K562 (cell line): ENCODE measurements around the gene PSME1. TPM values are rescaled to one million over a fixed set of nuclear protein-coding genes. Genes with fewer than 3 reads are reported as not detected.

Source experiments
- ATAC-seq: fragments of 200-7000 bp; cut with Tn5 transposase; 3 replicates; pipeline ENCODE4 v1.9.1; 2020; ENCODE audit warnings: moderate library complexity
- BruUV-seq: library from RNA; stranded (reverse); fragments of 400-500 nt; replicated peaks from 2 replicates; lab custom pipeline; 2021; lab: Mats Ljungman, UMichigan
- CTCF ChIA-PET: fragments of 300-600 bp; formaldehyde crosslinking; extraction: SDS; loops from one replicate; lab custom pipeline; 2021; ENCODE audit warnings: low intra/inter-chr PET ratio; lab: Yijun Ruan, JAX
- POLR2A ChIA-PET: fragments of 300-600, 350-650 bp; sonication (Branson Sonifier 250); formaldehyde crosslinking; extraction: SDS; loops from one replicate; lab custom pipeline; 2021; ENCODE audit warnings: antibody characterized with exemption, inconsistent platforms; lab: Yijun Ruan, JAX
- DNase-seq, 4 experiments: peaks; one replicate each; pipeline versions ENCODE4 v3.0.0 to v3.0.0-alpha.2; 2011 to 2018; ENCODE audit warnings: low spot score in 3 of 4, mixed read lengths in 3 of 4; ENCODE audit errors: extremely low read depth in 1 of 4
- FAIRE-seq: peaks from 2 replicates; lab custom pipeline; 2011; peaks lifted over from hg19 to GRCh38; lab: Jason Lieb, UNC
- H2AFZ ChIP-seq: 2 replicates; pipeline ENCODE4 v1.6.0; 2011; ENCODE audit warnings: low read depth, low read length, control low read depth, inconsistent platforms
- H3K27ac ChIP-seq: fragments of 200-600 bp; 3 replicates; pipeline ENCODE4 v1.8.0; 2011; ENCODE audit warnings: low read depth, mild to moderate bottlenecking, control low read depth, inconsistent platforms, low read length, moderate library complexity, mixed read lengths; ENCODE audit errors: extremely low read depth
- H3K27me3 ChIP-seq, 2 experiments: fragments of 300-600 bp in 1 of 2; 2 replicates in 1 of 2; 3 replicates in 1 of 2; pipeline versions ENCODE4 v1.6.0 to v1.8.0; 2011; ENCODE audit warnings: inconsistent platforms in 2 of 2, low read length in 2 of 2, mild to moderate bottlenecking in 1 of 2, mixed read lengths in 1 of 2, moderate library complexity in 1 of 2; ENCODE audit not compliant: control insufficient read depth in 2 of 2, insufficient read depth in 2 of 2
- H3K36me3 ChIP-seq: fragments of 300-600 bp; 3 replicates; pipeline ENCODE4 v1.8.0; 2011; ENCODE audit warnings: mild to moderate bottlenecking, low read length, inconsistent platforms; ENCODE audit not compliant: control insufficient read depth, insufficient read depth
- H3K4me1 ChIP-seq, 2 experiments: fragments of 200-600 bp in 1 of 2; replicated peaks in 1 of 2; 2 replicates in 1 of 2; 3 replicates in 1 of 2; pipeline versions ENCODE4 v1.5.1 to v1.8.0; 2011; ENCODE audit warnings: inconsistent platforms in 2 of 2, low read length in 2 of 2, mild to moderate bottlenecking in 1 of 2, mixed read lengths in 1 of 2, moderate library complexity in 1 of 2; ENCODE audit not compliant: control insufficient read depth in 2 of 2, insufficient read depth in 2 of 2
- H3K4me2 ChIP-seq: 2 replicates; pipeline ENCODE4 v1.6.1; 2011; ENCODE audit warnings: low read length, control low read depth, inconsistent platforms, mixed read lengths; ENCODE audit not compliant: insufficient read depth
- H3K4me3 ChIP-seq: fragments of 200-600 bp; sonication (generic), shearing (Covaris generic); 2 replicates; pipeline ENCODE4 v1.5.1; 2016; ENCODE audit warnings: control low read depth, inconsistent platforms
- H3K79me2 ChIP-seq: fragments of 200-600 bp; 3 replicates; pipeline ENCODE4 v1.8.0; 2011; ENCODE audit warnings: low read length, inconsistent platforms; ENCODE audit not compliant: control insufficient read depth, insufficient read depth
- H3K9ac ChIP-seq, 2 experiments: 2 replicates each; pipeline versions ENCODE4 v1.6.0 to v1.6.1; 2011; ENCODE audit warnings: low read depth in 2 of 2, low read length in 2 of 2, control low read depth in 1 of 2, inconsistent platforms in 1 of 2, mild to moderate bottlenecking in 1 of 2, mixed read lengths in 1 of 2; ENCODE audit not compliant: insufficient read depth in 1 of 2
- H3K9me1 ChIP-seq: one replicate; pipeline ENCODE4 v1.6.0; 2011; ENCODE audit warnings: inconsistent platforms, mild to moderate bottlenecking, low read length, moderate library complexity; ENCODE audit not compliant: control insufficient read depth, insufficient read depth
- H3K9me3 ChIP-seq: replicated peaks from 2 replicates; pipeline ENCODE4 v1.5.1; 2011; ENCODE audit warnings: low read depth, low read length, inconsistent platforms; ENCODE audit not compliant: control insufficient read depth, insufficient read depth
- H4K20me1 ChIP-seq: replicated peaks from 2 replicates; pipeline ENCODE4 v1.6.1; 2011; ENCODE audit warnings: low read length, inconsistent platforms, mixed read lengths; ENCODE audit not compliant: control insufficient read depth, insufficient read depth
- CBX3 ChIP-seq, 2 experiments: IDR thresholded peaks; 1 replicate in 1 of 2; 2 replicates in 1 of 2; pipeline ENCODE4 v1.6.1; 2012; ENCODE audit warnings: inconsistent platforms in 2 of 2, low read length in 2 of 2, borderline replicate concordance in 1 of 2, control low read depth in 1 of 2
- DDX20 ChIP-seq: fragments of 450-650 bp; IDR thresholded peaks from 2 replicates; pipeline ENCODE4 v1.6.1; 2016; ENCODE audit warnings: missing genetic modification characterization, low read depth, mild to moderate bottlenecking, missing compliant biosample characterization, moderate library complexity
- DNMT1 ChIP-seq: fragments of 450-650 bp; IDR thresholded peaks from 2 replicates; pipeline ENCODE4 v1.6.1; 2016; ENCODE audit warnings: antibody characterized with exemption, mild to moderate bottlenecking
- GABPB1 ChIP-seq: sonication (generic); formaldehyde crosslinking; IDR thresholded peaks from 2 replicates; pipeline ENCODE4 v1.8.0; 2022; ENCODE audit warnings: mild to moderate bottlenecking, missing genetic modification reagents
- HDAC6 ChIP-seq: IDR thresholded peaks from 2 replicates; pipeline ENCODE4 v1.6.1; 2012; ENCODE audit warnings: low read depth, mild to moderate bottlenecking, control low read depth, inconsistent platforms, low read length, moderate library complexity
- HLTF ChIP-seq: fragments of 450-650 bp; IDR thresholded peaks from 2 replicates; pipeline ENCODE4 v1.6.1; 2016
- HMG20B ChIP-seq: fragments of 250-450 bp; sonication (Bioruptor Pico); IDR thresholded peaks from 2 replicates; pipeline ENCODE4 v1.5.0; 2021; ENCODE audit warnings: mild to moderate bottlenecking
- IRF1 ChIP-seq: sonication (generic); formaldehyde crosslinking; IDR thresholded peaks from 2 replicates; pipeline ENCODE4 v1.8.0; 2022; ENCODE audit warnings: missing genetic modification reagents, mild to moderate bottlenecking, borderline replicate concordance
- LARP7 ChIP-seq: fragments of 450-650 bp; IDR thresholded peaks from 2 replicates; pipeline ENCODE4 v1.6.1; 2016
- NFIX ChIP-seq: fragments of 250-450 bp; sonication (Bioruptor Pico); IDR thresholded peaks from 2 replicates; pipeline ENCODE4 v1.4.0; 2020; ENCODE audit warnings: low read depth, mild to moderate bottlenecking, moderate library complexity
- NKRF ChIP-seq: fragments of 450-650 bp; IDR thresholded peaks from 2 replicates; pipeline ENCODE4 v1.6.1; 2016; ENCODE audit warnings: borderline replicate concordance
- RNF219 ChIP-seq: fragments of 250-450 bp; sonication (Bioruptor Pico); IDR thresholded peaks from 2 replicates; pipeline ENCODE4 v1.5.0; 2022; ENCODE audit warnings: mild to moderate bottlenecking
- SMAD4 ChIP-seq: fragments of 250-450 bp; sonication (Bioruptor Pico); conservative IDR thresholded peaks from 2 replicates; pipeline ENCODE4 v1.8.0; 2021; ENCODE audit warnings: inconsistent platforms, mild to moderate bottlenecking, moderate library complexity
- SMC3 ChIP-seq: conservative IDR thresholded peaks from 2 replicates; pipeline ENCODE4 v1.6.1; 2011; ENCODE audit warnings: low read depth, low read length, improper control_type of control experiment; ENCODE audit not compliant: insufficient read depth
- SREBF1 ChIP-seq: fragments of 150-350 bp; IDR thresholded peaks from 2 replicates; pipeline ENCODE4 v1.6.1; 2014; ENCODE audit warnings: antibody characterized with exemption, low read depth, low read length, borderline replicate concordance
- TEAD2 ChIP-seq: fragments of 450-650 bp; IDR thresholded peaks from 2 replicates; pipeline ENCODE4 v1.6.1; 2016; ENCODE audit warnings: missing genetic modification characterization, control low read depth, missing compliant biosample characterization
- TFAM ChIP-seq: fragments of 250-450 bp; sonication (Bioruptor Pico); conservative IDR thresholded peaks from 2 replicates; pipeline ENCODE4 v1.5.0; 2021; ENCODE audit warnings: mild to moderate bottlenecking, moderate library complexity
- ZKSCAN8 ChIP-seq: fragments of 200-800 bp; sonication (Bioruptor generic); IDR thresholded peaks from 2 replicates; pipeline ENCODE4 v1.6.1; 2016; ENCODE audit warnings: missing genetic modification characterization, missing compliant biosample characterization
- ZNF76 ChIP-seq: fragments of 250-450 bp; sonication (Bioruptor Pico); IDR thresholded peaks from 2 replicates; pipeline ENCODE4 v1.4.0; 2020; ENCODE audit warnings: mild to moderate bottlenecking, moderate library complexity, borderline replicate concordance
- WGBS: fragments of 100-300 bp; shearing (Covaris generic); methylation state at CpG from one replicate; pipeline ENCODE4 v1.1.6; 2016; ENCODE audit warnings: low coverage, mixed read lengths; ENCODE audit not compliant: insufficient coverage; ENCODE audit errors: missing lambda C conversion rate; 5-methylcytosine and 5-hydroxymethylcytosine counted together
- in situ Hi-C: fragments of 300-500 bp; cut with MboI; formaldehyde crosslinking; loops from 4 replicates; pipeline ENCODE4 v1.15.0; 2018; ENCODE audit warnings: inconsistent platforms, mixed read lengths
- intact Hi-C: fragments of 100-400 bp; cut with micrococcal nuclease; formaldehyde crosslinking; loops from 2 replicates; pipeline ENCODE4 v1.14.2; 2022
- polyA plus RNA-seq, 8 experiments: library from polyadenylated mRNA; depleted of rRNA in 4 of 8; stranded (reverse) in 5 of 8; unstranded in 3 of 8; fragments of >200 nt; fragmentation: Nextera tagmentation in 2 of 8; fragmentation: Illumina TruSeq in 1 of 8; extraction: Ambion mirVana in 2 of 8; extraction: Trizol in 1 of 8; gene quantifications; 2 replicates each; pipeline versions ENCODE4 v1.2.1 to v1.2.3, GENCODE V29; 2011 to 2014; ENCODE audit warnings: inconsistent platforms in 1 of 8, missing spikeins in 1 of 8
- total RNA-seq, 7 experiments: library from RNA; depleted of rRNA in 6 of 7; stranded (reverse); fragments of >200 nt in 6 of 7; fragmentation: Illumina TruSeq in 2 of 7; extraction: Trizol in 2 of 7; gene quantifications; 2 replicates each; pipeline versions ENCODE4 v1.2.1 to v1.2.3, GENCODE V29; 2011 to 2021; ENCODE audit warnings: low replicate concordance in 1 of 7

Gene PSME1
- total and polyA plus RNA-seq, 9 of the 15 experiments (the other 6 are each of a cell fraction or from before 2014, with no cell fraction given), result 20.3 to 180 (median 67.5) TPM

GRCh38 chr14:24157331-24157730 is 21.3 kb downstream of the PSME1 start:
- peaks cover 10% of the 10 kb centered on the region; the same call in 2 of the 3 replicates for H3K79me2 ChIP-seq
- FAIRE-seq (no peak), DNase-seq (no peak), ATAC-seq (no peak)
- CTCF ChIA-PET, result no interaction called here
- H3K9ac ChIP-seq, result no peak overlapping the region
- H3K9me3 ChIP-seq, result no peaks in the 10 kb centered on the region
- intact Hi-C loops (no loop called here), in situ Hi-C loops (no loop called here)
- no peak overlapping the region for H3K4me3 ChIP-seq
- H3K27ac ChIP-seq, result no peak overlapping the region
- no peak overlapping the region for H3K4me2 ChIP-seq
- no peaks in the 10 kb centered on the region for H3K9me1 ChIP-seq
- POLR2A ChIA-PET, result interaction anchor here (0.7 kb wide), 1 partner anchor 11 kb away, joined by 3 read pairs; the partner anchor contains the start of gene PSME2
- H3K36me3 ChIP-seq, result peaks cover 58% of the 10 kb centered on the region; the same call in 2 of the 3 replicates
- peaks cover 10 to 23% of the 10 kb centered on the region in 2 experiments; a peak in 4 of 5 replicates for H3K4me1 ChIP-seq
- no peaks in the 10 kb centered on the region for H3K27me3 ChIP-seq
- 94% methylated on average over 8 of the region's 12 CpGs for WGBS
- BruUV-seq, result no TSS peak
- H4K20me1 ChIP-seq, result no peaks in the 10 kb centered on the region
- no peak overlapping the region for H2AFZ ChIP-seq
- no peak for TF ChIP-seq DNMT1
- TF ChIP-seq GABPB1 (CRISPR knock-in tag), result no peak
- no peak for TF ChIP-seq TEAD2 (tag)
- no peak for TF ChIP-seq HMG20B (CRISPR knock-in tag)
- no peak for TF ChIP-seq ZKSCAN8 (CRISPR knock-in tag)
- TF ChIP-seq HLTF, result no peak
- TF ChIP-seq NKRF, result no peak
- TF ChIP-seq CBX3 (IDR thresholded peaks at IDR 0.05; ENCODE audit: borderline replicate concordance in 1 of 2, low read length in 2 of 2), result no peak
- TF ChIP-seq SREBF1, result no peak
- no peak for TF ChIP-seq IRF1 (CRISPR knock-in tag)
- TF ChIP-seq SMAD4 (CRISPR knock-in tag), result no peak
- no peak for TF ChIP-seq NFIX (CRISPR knock-in tag)
- TF ChIP-seq SMC3, result no peak
- TF ChIP-seq LARP7, result no peak
- no peak for TF ChIP-seq TFAM
- no peak for TF ChIP-seq HDAC6
- TF ChIP-seq DDX20 (tag), result no peak
- no peak for TF ChIP-seq ZNF76 (CRISPR knock-in tag)
- no peak for TF ChIP-seq RNF219 (CRISPR knock-in tag)
